MM.1S (cell line): Measurements from ENCODE around the gene SDHA.

Experiments
- DNase-seq: peaks from one replicate; pipeline ENCODE4 v3.0.0-alpha.2; 2015
- H2AFZ ChIP-seq: fragments of 300-600 bp; sonication (generic); 2 replicates; pipeline ENCODE4 v1.6.0; 2016; ENCODE audit warnings: antibody characterized with exemption, low read length
- H3F3A ChIP-seq: fragments of 300-600 bp; sonication (generic); 2 replicates; pipeline ENCODE4 v1.6.1; 2016; ENCODE audit warnings: mild to moderate bottlenecking, antibody characterized with exemption, low read length, moderate library complexity, mixed read lengths; ENCODE audit not compliant: insufficient read depth
- H3K27ac ChIP-seq: fragments of 300-600 bp; sonication (generic); 2 replicates; pipeline ENCODE4 v1.5.1; 2016; ENCODE audit warnings: mild to moderate bottlenecking, low read length
- H3K27me3 ChIP-seq: fragments of 300-600 bp; sonication (generic); replicated peaks from 2 replicates; pipeline ENCODE4 v1.6.0; 2016; ENCODE audit warnings: low read length; ENCODE audit not compliant: insufficient read depth
- H3K36me3 ChIP-seq: fragments of 300-600 bp; sonication (generic); replicated peaks from 2 replicates; pipeline ENCODE4 v1.6.1; 2016; ENCODE audit warnings: mild to moderate bottlenecking, low read length, mixed read lengths; ENCODE audit not compliant: insufficient read depth
- H3K4me1 ChIP-seq: fragments of 300-600 bp; sonication (generic); 2 replicates; pipeline ENCODE4 v1.6.1; 2016; ENCODE audit warnings: low read length, mixed read lengths
- H3K4me2 ChIP-seq: fragments of 300-600 bp; sonication (generic); 2 replicates; pipeline ENCODE4 v1.6.0; 2016; ENCODE audit warnings: low read depth, low read length
- H3K4me3 ChIP-seq: fragments of 300-600 bp; sonication (generic); 2 replicates; pipeline ENCODE4 v1.5.1; 2016; ENCODE audit warnings: low read length, mixed read lengths
- H3K79me2 ChIP-seq: fragments of 300-600 bp; sonication (generic); 2 replicates; pipeline ENCODE4 v1.6.1; 2016; ENCODE audit warnings: mixed run types, low read length, mixed read lengths
- H3K9ac ChIP-seq: fragments of 300-600 bp; sonication (generic); 2 replicates; pipeline ENCODE4 v1.6.1; 2016; ENCODE audit warnings: low read length, mixed read lengths
- H3K9me2 ChIP-seq: fragments of 300-600 bp; sonication (generic); replicated peaks from 2 replicates; pipeline ENCODE4 v1.6.1; 2016; ENCODE audit warnings: mild to moderate bottlenecking, low read length, mixed read lengths; ENCODE audit not compliant: insufficient read depth
- H3K9me3 ChIP-seq: fragments of 300-600 bp; sonication (generic); replicated peaks from 2 replicates; pipeline ENCODE4 v1.6.1; 2016; ENCODE audit warnings: mild to moderate bottlenecking, low read length, mixed read lengths; ENCODE audit not compliant: insufficient read depth
- H4K20me1 ChIP-seq: fragments of 300-600 bp; sonication (generic); 2 replicates; pipeline ENCODE4 v1.6.1; 2016; ENCODE audit warnings: mild to moderate bottlenecking, low read length, moderate library complexity, mixed read lengths; ENCODE audit not compliant: insufficient read depth
- EZH2 ChIP-seq: fragments of 300-600 bp; sonication (generic); optimal IDR thresholded peaks from 2 replicates; pipeline ENCODE3; 2017; ENCODE audit warnings: low read depth, mild to moderate bottlenecking, antibody characterized with exemption, low read length, mixed read lengths
- EZH2phosphoT487 ChIP-seq: fragments of 300-600 bp; sonication (generic); IDR thresholded peaks from 2 replicates; pipeline ENCODE4 v1.6.1; 2018; ENCODE audit warnings: antibody characterized with exemption, low read length
- TF ChIP-seq, protein P1 (sequence below): fragments of 300-600 bp; sonication (generic); IDR thresholded peaks from 2 replicates; pipeline ENCODE4 v1.5.1; 2016; ENCODE audit warnings: antibody characterized with exemption, low read length, mixed read lengths

Gene SDHA

DNA sequence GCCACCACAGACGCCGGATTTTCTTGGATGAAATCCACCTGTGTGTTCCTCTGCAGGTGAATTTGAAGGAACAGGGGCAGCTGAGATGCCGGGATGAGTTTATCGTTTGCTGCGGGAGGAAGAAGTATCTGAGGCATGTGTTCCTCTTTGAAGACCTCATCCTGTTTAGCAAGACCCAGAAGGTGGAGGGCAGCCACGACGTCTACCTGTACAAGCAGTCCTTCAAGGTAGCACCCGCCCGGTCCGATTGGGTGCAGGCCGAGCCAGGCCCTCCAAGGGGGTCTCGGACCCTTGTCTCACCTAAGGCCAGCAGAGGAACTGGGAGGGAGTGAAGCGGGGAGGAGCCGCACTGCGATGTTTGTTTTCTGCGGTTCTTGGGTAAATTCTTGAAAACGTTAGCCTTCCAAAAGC, 45.3 kb upstream of the SDHA start:
- Histone ChIP-seq H3K4me1 (no peaks in the 10 kb centered on the region), H3K4me2 (no peak overlapping the region), H3K27ac (no peak overlapping the region), H3K4me3 (no peak overlapping the region), H3K9me2 (no peaks in the 10 kb centered on the region), H3K36me3 (no peaks in the 10 kb centered on the region), H4K20me1 (no peaks in the 10 kb centered on the region), H3K27me3 (peaks cover 37% of the 10 kb centered on the region), H3K79me2 (no peaks in the 10 kb centered on the region), H3F3A (no peaks in the 10 kb centered on the region), H3K9me3 (no peaks in the 10 kb centered on the region), H2AFZ (no peak overlapping the region), H3K9ac (no peak overlapping the region)
- TF ChIP-seq EZH2 (no peak), EZH2phosphoT487 (no peak)
- TF ChIP-seq, protein P1, sequence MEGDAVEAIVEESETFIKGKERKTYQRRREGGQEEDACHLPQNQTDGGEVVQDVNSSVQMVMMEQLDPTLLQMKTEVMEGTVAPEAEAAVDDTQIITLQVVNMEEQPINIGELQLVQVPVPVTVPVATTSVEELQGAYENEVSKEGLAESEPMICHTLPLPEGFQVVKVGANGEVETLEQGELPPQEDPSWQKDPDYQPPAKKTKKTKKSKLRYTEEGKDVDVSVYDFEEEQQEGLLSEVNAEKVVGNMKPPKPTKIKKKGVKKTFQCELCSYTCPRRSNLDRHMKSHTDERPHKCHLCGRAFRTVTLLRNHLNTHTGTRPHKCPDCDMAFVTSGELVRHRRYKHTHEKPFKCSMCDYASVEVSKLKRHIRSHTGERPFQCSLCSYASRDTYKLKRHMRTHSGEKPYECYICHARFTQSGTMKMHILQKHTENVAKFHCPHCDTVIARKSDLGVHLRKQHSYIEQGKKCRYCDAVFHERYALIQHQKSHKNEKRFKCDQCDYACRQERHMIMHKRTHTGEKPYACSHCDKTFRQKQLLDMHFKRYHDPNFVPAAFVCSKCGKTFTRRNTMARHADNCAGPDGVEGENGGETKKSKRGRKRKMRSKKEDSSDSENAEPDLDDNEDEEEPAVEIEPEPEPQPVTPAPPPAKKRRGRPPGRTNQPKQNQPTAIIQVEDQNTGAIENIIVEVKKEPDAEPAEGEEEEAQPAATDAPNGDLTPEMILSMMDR, result no peak
- DNase-seq, result no peak

DNA sequence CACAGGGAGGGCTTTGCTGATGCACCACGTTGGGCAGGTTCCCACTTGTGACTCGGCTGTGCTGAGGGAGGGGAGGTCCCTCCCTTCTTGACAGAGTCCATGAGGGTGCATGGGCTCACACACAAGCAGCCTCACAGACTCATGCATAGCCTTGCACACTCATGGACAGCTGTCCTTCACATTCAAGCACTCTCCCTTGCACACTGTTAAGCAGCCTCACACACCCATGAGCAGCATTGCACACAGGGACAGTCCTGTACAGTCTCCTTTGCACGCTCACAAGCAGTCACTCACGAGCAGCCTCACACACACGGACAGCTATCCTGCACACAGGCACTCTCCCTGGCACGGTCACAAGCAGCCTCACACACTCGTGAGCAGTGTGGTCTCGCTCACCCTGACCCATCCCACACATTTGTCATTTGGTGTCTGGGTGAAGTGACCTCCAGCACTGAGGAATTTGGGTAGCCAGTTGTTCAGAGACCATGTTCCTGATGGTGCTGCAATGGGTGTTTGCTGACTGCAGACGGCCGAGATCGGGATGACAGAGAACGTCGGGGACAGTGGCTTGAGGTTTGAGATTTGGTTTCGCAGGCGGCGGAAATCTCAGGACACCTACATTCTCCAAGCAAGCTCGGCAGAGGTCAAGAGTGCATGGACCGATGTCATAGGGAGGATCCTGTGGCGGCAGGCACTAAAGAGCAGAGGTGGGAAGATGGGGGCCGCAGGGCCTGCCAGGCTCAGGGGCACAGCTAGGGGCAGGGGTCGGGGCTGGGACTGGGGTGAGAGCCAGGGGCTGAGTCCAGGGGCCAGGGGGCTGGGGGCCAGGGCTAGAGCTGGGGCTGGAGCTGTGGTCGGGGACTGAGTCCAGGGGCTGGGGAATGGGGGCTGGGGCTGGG, 44.5 kb upstream of the SDHA start:
- Histone ChIP-seq H3K9ac (no peak overlapping the region), H3K9me2 (no peaks in the 10 kb centered on the region), H3K27ac (no peak overlapping the region), H2AFZ (no peak overlapping the region), H3K4me3 (no peak overlapping the region), H3K36me3 (no peaks in the 10 kb centered on the region), H3K4me2 (no peak overlapping the region), H3F3A (no peaks in the 10 kb centered on the region), H3K9me3 (no peaks in the 10 kb centered on the region), H4K20me1 (no peaks in the 10 kb centered on the region), H3K27me3 (peaks cover 38% of the 10 kb centered on the region), H3K79me2 (no peaks in the 10 kb centered on the region), H3K4me1 (no peaks in the 10 kb centered on the region)
- TF ChIP-seq EZH2 (no peak), EZH2phosphoT487 (no peak)
- TF ChIP-seq, protein P1, result no peak
- DNase-seq, result no peak

DNA sequence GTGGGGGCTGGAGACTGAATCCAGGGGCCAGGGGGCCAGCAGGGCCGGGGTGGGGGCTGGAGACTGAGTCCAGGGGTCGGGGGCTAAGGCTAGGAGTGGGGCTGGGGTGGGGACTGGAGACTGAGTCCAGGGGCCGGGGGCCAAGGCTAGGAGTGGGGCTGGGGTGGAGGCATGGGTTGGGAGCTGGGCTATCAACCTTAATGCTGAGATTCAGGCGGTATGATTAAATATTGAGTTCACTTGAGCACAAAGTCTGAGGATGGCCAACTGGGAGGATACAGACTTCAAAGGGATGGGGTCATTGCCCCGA, 43.9 kb upstream of the SDHA start:
- Histone ChIP-seq H3K79me2 (no peaks in the 10 kb centered on the region), H3K4me3 (no peak overlapping the region), H2AFZ (no peak overlapping the region), H4K20me1 (no peaks in the 10 kb centered on the region), H3F3A (no peaks in the 10 kb centered on the region), H3K9ac (no peak overlapping the region), H3K27ac (no peak overlapping the region), H3K9me2 (no peaks in the 10 kb centered on the region), H3K4me1 (no peaks in the 10 kb centered on the region), H3K27me3 (peaks cover 43% of the 10 kb centered on the region), H3K9me3 (no peaks in the 10 kb centered on the region), H3K36me3 (no peaks in the 10 kb centered on the region), H3K4me2 (no peak overlapping the region)
- DNase-seq, result no peak
- TF ChIP-seq, protein P1, result no peak
- TF ChIP-seq EZH2 (no peak), EZH2phosphoT487 (no peak)
